Skin of body (tissue), 3 donors: Measurements from ENCODE around the gene LCMT1. TPM values are rescaled to one million over a fixed set of nuclear protein-coding genes. Genes with fewer than 3 reads are reported as not detected.

Experiments used
- DNase-seq: peaks from one replicate; lab custom pipeline; 2025; lab: John Stamatoyannopoulos, UW
- small RNA-seq: library from RNA; depleted of rRNA; stranded (forward); fragments of <200 nt; gene quantifications from one replicate; pipeline ENCODE3, GENCODE V24; 2014; ENCODE audit warnings: low replicate concordance
- total RNA-seq: library from RNA; depleted of rRNA; stranded (reverse); fragments of >200 nt; gene quantifications from one replicate; pipeline ENCODE4 v1.2.3, GENCODE V29; 2014

The LCMT1 gene
- total RNA-seq, 1 donor from 2014 or later, result 36.4 TPM

DNA sequence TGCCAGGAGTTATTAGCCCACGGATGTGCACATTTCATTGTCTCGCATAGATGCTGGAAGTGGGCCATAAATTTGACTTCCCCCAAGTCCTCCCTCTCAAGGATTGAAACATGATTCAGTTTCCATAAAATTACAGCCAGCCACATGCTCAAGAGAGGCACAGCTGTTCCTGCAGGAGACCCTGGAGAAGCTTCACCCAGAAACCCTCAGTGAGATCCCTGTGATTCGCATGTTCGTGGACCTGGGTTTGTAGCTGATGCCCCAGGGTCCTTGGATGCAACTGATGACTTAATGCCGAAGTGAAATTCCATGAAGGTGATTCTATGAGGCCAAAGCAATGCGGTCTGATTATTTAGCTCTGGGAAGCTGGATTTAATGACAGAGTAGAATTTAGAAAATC is 80.6 kb downstream of the LCMT1 start:
- peak; percentile 69 for DNase-seq

DNA sequence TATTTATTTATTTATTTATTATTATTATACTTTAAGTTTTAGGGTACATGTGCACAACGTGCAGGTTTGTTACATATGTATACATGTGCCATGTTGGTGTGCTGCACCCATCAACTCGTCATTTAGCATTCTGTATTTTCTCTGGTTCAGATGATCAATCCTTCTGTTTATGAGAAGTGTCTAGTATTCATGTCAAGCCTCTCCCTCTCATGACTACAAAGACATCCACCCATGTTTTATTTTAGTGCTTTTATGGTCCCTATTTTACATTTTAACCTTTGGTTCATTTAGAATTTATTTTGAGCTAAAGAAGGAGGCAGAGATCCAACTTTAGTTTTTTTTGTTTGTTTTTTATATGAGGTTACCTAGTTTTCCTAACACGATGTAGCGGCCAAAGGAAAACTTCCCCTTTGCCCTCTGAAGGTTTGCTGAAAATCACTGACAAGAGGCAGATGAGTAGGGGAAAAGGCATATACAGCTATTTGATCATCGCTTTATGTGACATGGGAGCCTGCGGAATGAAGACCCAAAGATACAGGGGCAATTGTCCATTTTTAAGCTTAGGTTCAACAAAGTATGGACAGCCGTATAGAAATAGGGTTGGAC is 82.8 kb downstream of the LCMT1 start:
- no peak for DNase-seq

DNA sequence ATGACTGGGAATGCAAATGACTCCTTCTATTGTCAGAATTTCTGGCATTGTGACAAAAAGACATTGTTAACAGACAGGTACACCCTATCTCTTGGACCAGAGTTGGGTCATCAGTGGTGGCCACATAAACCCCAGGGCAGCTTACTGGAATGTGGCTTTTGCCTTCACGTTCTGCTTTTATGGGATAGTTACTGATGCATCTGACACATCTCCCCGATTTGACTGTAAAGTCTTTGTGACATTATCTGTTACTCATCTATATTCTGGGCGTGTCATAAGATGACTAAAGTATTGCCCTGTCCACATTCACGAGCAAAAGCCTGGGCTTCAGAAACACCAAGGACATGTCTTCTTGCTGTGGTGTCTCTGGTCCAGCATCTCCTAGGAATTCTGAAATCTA is 86.5 kb downstream of the LCMT1 start:
- DNase-seq, result no peak

DNA sequence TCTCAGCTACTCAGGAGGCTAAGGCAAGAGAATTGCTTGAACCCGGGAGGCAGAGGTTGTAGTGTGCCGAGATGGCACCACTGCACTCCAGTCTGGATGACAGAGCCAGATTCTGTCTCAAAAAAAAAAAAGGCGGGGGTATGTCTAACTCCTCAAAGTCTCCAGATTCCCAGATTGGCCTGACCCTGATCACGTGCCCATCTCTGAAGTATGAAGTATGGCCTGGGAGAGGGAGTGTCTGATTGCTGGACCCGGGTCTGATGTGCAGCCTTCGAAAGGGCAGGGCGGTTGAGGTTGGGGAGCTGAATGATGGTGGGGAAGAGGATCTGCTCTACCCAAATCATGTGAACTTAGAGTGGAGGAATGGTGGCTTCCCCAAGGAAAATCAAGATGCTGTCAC is 87.9 kb downstream of the LCMT1 start:
- DNase-seq, result no peak

DNA sequence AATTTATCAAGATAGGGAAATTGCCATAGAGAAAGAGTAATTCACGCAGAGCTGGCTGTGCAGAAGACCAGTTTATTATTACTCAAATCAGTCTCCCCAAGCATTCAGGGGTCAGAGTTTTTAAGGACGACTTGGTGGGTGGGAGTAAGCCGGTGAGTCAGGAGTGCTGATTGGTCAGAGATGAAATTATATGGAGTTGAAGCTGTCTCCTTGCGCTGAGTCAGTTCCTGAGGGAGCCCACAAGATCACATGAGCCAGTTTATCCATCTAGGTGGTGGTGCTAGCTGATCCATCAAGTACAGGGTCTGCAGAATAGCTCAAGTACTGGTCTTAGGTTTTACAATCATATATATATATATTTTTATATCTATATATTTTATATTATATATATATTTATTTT is 99.2 kb downstream of the LCMT1 start:
- no peak for DNase-seq

DNA sequence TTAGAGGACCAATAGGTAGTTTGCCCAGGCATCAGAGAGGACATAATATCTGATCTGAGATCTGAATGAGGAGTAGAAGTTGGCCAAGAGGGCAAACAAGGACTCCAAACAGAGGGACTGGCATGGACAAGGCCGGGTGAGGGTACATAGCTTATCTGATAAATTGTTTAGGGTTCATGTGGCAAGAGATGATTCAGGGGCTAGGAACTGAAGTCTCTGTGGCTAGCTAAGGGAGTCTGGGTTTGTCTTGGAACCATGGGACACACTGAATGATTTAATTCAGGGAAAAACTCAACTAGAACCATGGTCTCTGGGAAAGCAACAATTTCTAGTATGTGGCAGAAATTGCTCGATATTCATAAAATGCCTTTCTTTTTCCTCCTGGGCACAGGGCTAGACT is 101.1 kb downstream of the LCMT1 start:
- no peak for DNase-seq

DNA sequence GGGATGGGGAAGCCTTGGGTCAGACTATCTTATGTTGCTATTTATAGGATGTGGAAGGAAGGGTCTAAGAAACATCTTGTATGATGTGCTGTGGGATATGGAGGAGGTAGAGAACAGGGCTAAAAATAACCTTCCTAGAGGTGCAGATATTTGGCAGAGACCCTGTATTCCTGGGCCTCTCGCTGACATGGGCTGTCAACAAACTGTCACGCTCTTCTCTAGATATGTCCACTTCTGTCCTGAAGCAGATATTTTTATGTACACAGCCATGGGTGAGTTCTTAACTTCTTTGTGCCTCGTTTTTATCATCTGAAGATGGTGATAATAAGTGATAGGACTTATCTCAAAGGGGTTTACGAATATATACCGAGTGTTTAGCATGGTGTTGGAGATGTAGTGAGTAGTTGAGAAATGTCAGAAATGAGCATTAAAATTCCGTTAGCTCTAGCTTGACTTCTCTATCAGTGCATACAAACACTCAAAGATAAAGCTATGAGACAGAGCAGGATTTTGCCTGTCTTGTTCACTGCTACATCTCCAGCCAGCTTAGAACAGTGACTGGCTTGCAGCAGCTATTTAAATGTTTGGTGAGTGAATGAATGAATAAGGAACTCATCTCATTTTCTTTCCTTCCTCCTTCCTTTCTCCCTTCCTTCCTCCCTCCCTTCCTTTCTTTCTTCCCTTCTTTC is 102.3 kb downstream of the LCMT1 start:
- no peak for DNase-seq

DNA sequence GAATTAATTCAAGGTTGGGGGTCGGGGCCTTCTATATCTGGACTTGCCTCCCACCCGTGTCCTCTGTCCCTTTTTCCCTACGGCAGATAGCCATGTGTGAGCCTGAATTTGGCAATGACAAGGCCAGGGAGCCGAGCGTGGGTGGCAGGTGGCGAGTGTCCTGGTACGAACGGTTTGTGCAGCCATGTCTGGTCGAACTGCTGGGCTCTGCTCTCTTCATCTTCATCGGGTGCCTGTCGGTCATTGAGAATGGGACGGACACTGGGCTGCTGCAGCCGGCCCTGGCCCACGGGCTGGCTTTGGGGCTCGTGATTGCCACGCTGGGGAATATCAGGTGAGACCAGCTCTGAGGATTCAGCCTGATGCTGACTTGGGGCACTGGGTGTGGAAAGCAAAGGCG is 105.6 kb downstream of the LCMT1 start:
- DNase-seq, result no peak

DNA sequence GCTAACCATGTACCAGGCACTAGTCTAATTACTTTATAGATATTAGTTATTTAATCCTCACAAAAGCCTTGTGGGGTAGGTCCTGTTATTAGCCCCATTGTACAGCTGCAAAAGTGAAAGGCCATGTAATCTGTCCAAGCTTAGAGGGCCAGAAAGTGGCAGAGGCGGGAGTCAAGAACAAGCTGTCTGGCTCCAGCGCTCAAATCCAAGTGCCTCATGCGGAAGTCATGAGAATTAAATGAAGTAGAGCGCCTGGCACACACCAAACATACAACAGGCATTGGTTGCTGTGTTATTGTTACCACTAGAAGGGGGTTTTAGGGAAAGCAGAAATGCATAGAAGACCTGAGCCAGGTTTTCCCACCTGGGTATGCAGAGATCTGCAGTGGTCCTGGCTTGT is 106.4 kb downstream of the LCMT1 start:
- DNase-seq, result no peak

DNA sequence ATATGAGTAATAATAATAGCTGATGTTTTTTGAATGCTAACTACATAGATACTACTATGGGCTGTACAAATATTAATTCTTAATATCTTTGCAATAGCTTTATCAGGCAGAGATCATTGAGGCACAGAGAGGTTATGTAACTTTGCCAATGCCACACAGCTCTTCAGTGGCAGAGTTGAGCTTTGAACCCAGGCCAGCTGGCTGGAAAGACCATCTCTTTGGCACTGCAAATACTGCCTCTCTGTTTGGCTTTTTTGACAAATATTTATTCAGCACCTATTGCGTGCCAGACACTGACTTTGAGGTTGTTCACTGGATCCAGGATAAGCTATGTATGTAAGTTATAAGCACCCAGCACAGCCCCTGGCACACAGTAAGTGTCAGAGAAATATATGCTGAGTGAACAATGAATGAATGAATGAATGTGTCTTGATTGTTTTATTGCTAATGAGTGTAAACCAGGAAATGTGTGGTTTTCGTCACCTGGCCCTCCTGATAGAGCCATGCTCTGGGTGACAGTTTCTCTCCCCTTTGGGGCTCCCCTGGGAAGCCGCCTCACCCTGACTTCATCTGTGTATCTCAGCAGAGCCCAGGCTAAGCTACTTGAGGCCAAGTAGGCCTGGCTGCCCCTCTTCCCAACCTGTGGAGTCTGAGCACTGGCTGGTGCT is 107.7 kb downstream of the LCMT1 start:
- no peak for DNase-seq

DNA sequence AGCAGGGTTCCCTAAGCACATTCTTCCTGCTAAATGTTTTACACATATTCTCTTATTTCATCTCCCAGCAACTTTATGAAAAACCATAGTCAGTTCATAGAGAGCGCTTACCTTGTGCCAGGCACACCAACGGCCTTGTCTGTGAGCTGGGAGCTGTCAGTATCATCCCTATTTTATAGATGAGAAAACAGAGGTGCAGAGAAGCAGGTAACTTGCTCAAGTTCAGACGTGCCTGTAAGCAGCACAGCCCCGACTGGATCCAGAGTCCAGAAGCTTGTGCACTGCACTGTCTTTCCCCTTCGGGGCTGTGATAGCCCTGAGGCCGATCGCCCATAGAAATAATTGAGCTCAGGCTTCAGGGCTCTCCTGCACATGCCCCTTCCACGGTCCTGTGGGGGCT is 111.4 kb downstream of the LCMT1 start:
- DNase-seq, result no peak

DNA sequence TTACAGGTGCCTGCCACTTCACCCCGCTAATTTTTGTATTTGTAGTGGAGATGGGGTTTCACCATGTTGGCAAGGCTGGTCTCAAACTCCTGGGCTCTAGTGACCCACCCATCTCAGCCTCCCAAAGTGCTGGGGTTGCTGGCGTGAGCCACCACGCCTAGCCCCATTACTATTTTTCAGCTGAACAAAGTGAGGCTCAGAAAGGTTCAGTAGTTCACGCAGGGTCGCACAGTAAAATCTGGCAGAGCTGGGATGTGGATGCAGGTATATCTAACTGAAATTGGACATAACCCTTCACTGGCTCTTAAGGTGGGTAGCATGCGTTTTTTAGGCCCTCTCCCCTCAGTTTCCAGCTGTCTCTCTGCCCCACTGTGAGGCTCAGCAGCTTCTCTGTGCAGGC is 112.4 kb downstream of the LCMT1 start:
- DNase-seq, result no peak

DNA sequence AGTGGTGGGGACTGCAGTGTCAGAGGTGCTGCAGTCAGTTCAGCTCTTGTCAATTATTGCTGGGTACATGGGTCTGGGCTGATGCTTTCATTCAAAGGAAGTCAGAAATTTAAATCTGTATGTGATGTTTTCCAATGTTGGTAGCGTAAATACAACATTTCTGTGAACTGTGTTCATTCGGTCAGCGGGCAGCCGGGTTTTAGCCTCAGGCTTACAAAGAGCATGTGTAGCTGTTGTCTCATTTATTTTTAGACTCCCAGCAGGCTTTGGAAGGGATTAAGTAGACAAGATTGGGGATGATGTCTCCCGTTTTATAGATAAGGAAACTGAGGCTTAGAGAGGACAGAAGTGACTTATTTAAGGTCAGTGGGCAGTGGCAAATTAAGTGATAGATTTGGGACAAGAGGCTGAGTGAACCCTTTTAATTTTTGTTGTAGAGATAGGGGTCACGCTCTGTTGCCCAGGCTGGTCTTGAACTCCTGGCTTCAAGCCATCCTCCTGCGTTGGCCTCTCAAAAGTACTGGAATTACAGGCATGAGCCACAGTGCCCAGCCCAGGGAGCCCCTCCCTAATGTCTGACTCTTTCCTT is 113.3 kb downstream of the LCMT1 start:
- DNase-seq, result no peak

Small RNA genes lying within 50 kb of the gene (small RNA-seq; reads per million reads assigned to genes)
- not detected for gene RN7SL557P

Other genes with a start within 250 kb of the LCMT1 start
- gene ARHGAP17, start 96.4 kb upstream of the LCMT1 start, total RNA-seq, result 44.6 TPM
- gene AQP8, start 105.2 kb downstream of the LCMT1 start, total RNA-seq, result not detected
- gene ZKSCAN2, start 146.1 kb downstream of the LCMT1 start, total RNA-seq, result 4.2 TPM